Measurements from ENCODE around the gene FAM135A.

GRCh38 chr6:70363741-70364493 is 49.4 kb upstream of the FAM135A start:
- TF ChIP-seq BHLHE40 (IDR thresholded peaks at IDR 0.05; ENCODE audit: low read depth, low read length) (no peak), POLR2A (IDR thresholded peaks at IDR 0.05; ENCODE audit: low read depth, low read length) (no peak), MAFK (IDR thresholded peaks at IDR 0.05; ENCODE audit: low read depth, low read length) (no peak), RCOR1 (IDR thresholded peaks at IDR 0.05; ENCODE audit: insufficient replicate concordance, low read length) (no peak), CTCF (conservative IDR thresholded peaks at IDR 0.05; ENCODE audit: low read depth, low read length) (no peak), NFE2L2 (IDR thresholded peaks at IDR 0.05; ENCODE audit: low read depth, low read length) (no peak), RAD21 (IDR thresholded peaks at IDR 0.05; ENCODE audit: low read length) (no peak), SMC3 (IDR thresholded peaks at IDR 0.05; ENCODE audit: low read depth, low read length) (no peak), ELK1 (IDR thresholded peaks at IDR 0.05; ENCODE audit: borderline replicate concordance, low read depth, low read length) (no peak), USF2 (IDR thresholded peaks at IDR 0.05; ENCODE audit: low read depth, low read length) (no peak), RFX5 (IDR thresholded peaks at IDR 0.05; ENCODE audit: low read depth, low read length) (no peak), FOS (IDR thresholded peaks at IDR 0.05; ENCODE audit: low read depth, low read length) (no peak), CEBPB (IDR thresholded peaks at IDR 0.05; ENCODE audit: low read depth, low read length) (no peak), CHD1 (IDR thresholded peaks at IDR 0.05; ENCODE audit: low read depth, low read length) (no peak)

Measured in IMR-90 (cell line).